Limb (tissue), 2 donors: Measurements from ENCODE around the gene NUDT13.

ENCODE experiments used
- DNase-seq, 2 donors: peaks; one replicate each; pipeline ENCODE4 v3.0.0-alpha.2; 2016; ENCODE audit errors: extremely low spot score in 2 of 2

Gene NUDT13

DNA sequence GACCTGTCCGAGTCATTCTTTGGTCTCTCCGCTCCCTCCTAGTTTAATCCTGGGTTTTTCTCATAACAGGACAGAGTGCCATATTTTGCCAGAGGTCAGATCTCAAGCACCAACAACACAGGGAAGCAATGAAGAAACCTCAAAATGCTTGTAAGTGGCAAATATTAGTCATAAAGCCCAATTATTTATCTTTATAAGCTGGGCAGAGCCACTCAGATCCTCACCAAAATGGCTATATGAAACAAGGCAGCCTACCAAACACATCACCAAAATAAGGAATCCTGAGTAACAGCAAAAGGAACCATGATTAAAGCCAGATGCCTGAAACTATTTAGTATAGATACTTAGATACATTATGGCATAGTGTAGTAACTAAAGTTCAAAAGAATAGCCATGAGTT lies 52.8 kb downstream of the NUDT13 start:
- no peak for DNase-seq

DNA sequence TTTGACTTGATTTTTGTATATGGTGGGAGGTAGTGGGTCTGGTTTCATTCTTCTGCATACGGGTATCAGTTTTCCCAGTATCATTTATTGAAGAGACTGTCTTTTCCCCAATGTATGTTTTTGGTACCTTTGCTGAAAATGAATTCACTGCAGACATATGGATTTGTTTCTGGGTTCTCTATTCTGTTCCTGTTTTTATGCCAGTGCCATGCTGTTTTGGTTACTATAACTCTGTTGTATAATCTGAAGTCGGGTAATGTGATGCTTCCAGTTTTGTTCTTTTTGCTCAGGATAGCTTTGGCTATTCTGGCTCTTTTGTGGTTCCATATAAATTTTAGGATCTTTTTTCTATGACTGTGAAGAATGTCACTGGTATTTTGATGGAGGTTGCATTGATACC lies 56.7 kb downstream of the NUDT13 start:
- no peak for DNase-seq

DNA sequence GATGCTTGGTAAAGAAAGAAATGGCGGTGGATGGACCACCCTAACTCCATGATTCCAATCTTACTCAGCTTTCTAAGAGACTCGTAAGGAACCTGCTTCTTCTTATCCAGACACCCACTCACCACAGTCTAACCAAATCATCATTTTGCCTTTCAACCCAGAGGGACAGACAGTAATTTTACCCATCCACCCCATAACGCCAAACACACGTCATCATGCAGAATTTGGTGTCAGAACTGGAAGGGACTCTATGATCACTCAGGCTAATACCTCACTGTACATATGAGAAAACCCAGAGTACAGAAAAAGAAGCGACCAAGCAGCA lies 57.2 kb downstream of the NUDT13 start:
- DNase-seq, result no peak

DNA sequence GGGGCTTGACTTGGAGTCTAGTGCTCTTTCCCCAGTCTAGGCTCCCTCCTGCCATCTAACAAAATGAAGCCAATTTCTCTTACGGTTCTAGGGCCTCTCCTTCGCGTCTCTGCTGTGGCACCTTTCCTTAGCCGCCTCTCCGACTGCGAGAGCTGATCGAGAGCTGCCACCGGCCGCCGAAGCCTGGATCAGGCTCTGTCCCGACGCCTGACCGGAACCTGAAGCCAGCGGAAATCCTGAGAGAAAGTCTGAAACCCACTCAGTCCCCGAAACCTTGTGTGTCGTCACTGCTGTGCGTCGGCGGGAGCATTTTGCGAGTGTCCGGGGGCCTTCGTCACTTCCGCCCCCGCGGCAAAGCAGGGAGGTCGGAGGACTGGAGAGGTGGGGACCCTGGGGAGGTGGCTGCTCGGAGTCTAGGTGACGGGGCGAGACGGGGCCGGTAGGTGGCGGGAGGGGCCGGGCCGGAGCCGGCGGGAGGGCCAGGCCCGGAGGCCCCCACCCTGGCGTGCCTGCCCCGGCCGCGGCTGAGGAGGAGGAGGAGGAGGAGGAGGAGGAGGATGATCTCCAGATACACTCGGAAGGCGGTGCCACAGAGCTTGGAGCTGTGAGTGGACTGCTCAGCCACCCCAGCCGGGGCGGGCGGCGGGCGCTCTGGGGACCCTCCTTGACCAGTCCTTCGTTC lies 57.7 kb downstream of the NUDT13 start, which contains the start of the genes ECD and FAM149B1:
ECD (minus strand) TSS at position 226 of the 682 bp plus-strand sequence. CDS start 4,071 bp downstream, outside the sequence.
FAM149B1 (plus strand) TSS at position 337 of the 682 bp plus-strand sequence; CDS start at position 558, 221 bp downstream.
- peak; percentile 93 to 98 for DNase-seq

DNA sequence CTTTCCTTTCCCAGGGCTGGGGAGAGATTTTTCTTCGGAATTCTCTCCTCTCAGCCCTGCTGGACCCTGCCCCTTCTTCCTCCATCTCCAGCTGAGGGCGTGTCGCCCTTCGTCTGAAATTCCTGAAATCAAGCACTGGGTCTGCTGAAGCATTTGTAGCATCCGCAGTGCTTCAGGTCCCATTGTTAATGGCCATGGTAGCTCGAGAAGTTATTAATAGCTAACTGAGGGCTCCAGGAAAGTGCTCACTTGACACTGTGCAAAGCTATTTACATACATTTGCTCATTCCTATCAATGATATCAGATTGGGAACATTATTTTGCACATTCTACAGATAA lies 58.2 kb downstream of the NUDT13 start:
- peak in 1 of 2 donors; percentile 47 for DNase-seq

DNA sequence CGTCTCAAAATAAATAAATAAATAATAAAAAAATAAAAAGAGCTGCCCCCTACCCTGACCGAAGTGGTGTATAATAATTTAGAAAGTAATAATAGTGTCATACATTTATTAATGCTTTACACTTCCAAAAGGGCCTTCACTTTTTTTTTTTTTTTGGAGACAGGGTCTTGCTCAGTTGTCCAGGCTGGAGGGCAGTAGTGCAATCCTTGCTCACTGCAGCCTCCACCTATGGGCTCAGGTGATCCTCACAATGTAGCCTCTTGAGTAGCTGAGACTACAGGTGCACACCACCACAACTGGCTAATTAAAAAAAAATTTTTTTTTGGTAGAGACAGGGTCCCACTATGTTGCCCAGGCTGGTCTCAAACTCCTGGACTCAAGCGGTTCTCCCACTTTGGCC lies 59.1 kb downstream of the NUDT13 start:
- no peak for DNase-seq

DNA sequence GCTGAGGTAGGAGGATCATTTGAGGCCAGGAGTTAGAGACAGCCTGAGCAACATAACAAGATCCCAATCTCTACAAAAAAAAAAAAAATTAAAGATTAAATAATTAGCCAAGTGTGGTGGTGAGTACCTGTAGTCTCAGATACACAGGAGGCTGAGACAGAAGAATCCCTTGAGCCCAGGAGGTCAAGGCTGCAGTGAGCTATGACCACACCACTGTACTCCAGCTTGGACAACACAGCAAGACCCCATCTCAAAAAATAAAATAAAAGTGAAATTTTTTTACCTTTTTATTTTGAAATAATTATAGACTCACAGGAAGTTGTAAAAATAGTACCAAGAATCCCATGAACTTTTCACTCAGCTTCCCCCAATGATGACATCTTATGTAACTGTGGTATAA lies 62.6 kb downstream of the NUDT13 start:
- no peak for DNase-seq

DNA sequence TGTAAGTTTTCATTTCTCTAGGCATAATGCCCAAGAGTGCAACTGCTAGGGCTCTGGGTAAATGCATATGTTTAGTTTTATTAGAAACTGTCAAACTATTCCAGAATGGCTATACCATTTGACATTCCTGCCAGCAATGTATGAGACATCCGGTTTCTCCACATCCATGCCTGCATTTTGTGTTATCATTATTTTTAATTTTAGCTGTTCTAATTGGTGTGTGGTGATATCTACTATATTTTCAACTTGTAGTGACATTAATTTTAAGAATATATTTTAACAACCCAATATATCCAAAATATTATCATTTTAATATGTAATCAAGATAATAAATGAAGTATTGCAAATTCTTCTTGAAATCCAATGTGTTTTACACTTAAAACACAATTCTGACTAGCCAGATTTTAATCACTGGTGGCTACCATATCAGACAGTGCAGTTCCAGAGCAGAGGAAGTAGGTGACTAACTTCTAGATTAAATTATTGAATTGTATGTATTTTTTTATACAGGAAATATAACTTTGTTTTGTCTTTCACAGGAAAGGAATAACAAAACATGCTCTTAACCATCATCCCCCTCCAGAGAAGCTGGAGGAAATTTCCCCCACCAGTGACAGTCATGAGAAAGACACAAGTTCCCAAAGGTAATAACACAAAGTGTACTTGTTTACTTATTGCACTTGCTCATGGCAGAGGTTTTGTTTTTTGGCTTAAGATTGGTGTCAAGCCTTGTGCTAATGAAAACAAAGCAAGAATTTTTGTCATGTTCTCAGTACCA lies 64.1 kb downstream of the NUDT13 start:
- no peak for DNase-seq
